ENCODE measurements around the gene KRT7. TPM values are rescaled to one million over a fixed set of nuclear protein-coding genes. Genes with fewer than 3 reads are reported as not detected.

The KRT7 gene
- total RNA-seq, 4 donors from 2014 or later, result 95.8 to 176 (median 123) TPM

- no peak overlapping the region for H3K4me3 ChIP-seq
- no peaks in the 10 kb centered on the region for H3K9me3 ChIP-seq
- peaks cover 54% of the 10 kb centered on the region for H3K27me3 ChIP-seq
- TF ChIP-seq POLR2A (IDR thresholded peaks at IDR 0.05) (no peak), EP300 (IDR thresholded peaks at IDR 0.05) (no peak), CTCF (IDR thresholded peaks at IDR 0.05) (no peak), POLR2AphosphoS5 (IDR thresholded peaks at IDR 0.05) (no peak)
- no peaks in the 10 kb centered on the region for H3K36me3 ChIP-seq
- H3K4me1 ChIP-seq, result peaks cover 15% of the 10 kb centered on the region
- H3K27ac ChIP-seq, result no peak overlapping the region
- peak in 1 of 2 donors; percentile 45 for DNase-seq (ENCODE audit: low spot score in 2 of 2)
- WGBS, result 82% methylated on average over 6 of the region's 6 CpGs
Observed at GRCh38 chr12:52259657-52260243, 26.7 kb downstream of the KRT7 start.

GRCh38 chr12:52260361-52261207, 27.5 kb downstream of the KRT7 start:
- WGBS, result 68% methylated on average over 9 of the region's 9 CpGs
- peak in 1 of 2 donors; percentile 6 for DNase-seq (ENCODE audit: low spot score in 2 of 2)
- no peak for TF ChIP-seq POLR2A (IDR thresholded peaks at IDR 0.05)
- no peak for TF ChIP-seq CTCF (IDR thresholded peaks at IDR 0.05)
- TF ChIP-seq POLR2AphosphoS5 (IDR thresholded peaks at IDR 0.05), result no peak
- no peak for TF ChIP-seq EP300 (IDR thresholded peaks at IDR 0.05)
- peaks cover 50% of the 10 kb centered on the region for H3K27me3 ChIP-seq
- H3K4me1 ChIP-seq, result peaks cover 15% of the 10 kb centered on the region
- no peaks in the 10 kb centered on the region for H3K36me3 ChIP-seq
- H3K4me3 ChIP-seq, result no peak overlapping the region
- H3K9me3 ChIP-seq, result no peaks in the 10 kb centered on the region
- no peak overlapping the region for H3K27ac ChIP-seq

- WGBS, result 81% methylated on average over 1 of the region's 1 CpG
- TF ChIP-seq EP300 (IDR thresholded peaks at IDR 0.05) (no peak), POLR2AphosphoS5 (IDR thresholded peaks at IDR 0.05) (no peak)
- H3K4me1 ChIP-seq, result peaks cover 15% of the 10 kb centered on the region
- DNase-seq (ENCODE audit: low spot score in 2 of 2), result no peak
- H3K27me3 ChIP-seq, result peaks cover 48% of the 10 kb centered on the region
- H3K9me3 ChIP-seq, result no peaks in the 10 kb centered on the region
- H3K36me3 ChIP-seq, result no peaks in the 10 kb centered on the region
- no peak overlapping the region for H3K27ac ChIP-seq
- H3K4me3 ChIP-seq, result no peak overlapping the region
Observed at GRCh38 chr12:52261208-52261484, 28.1 kb downstream of the KRT7 start.

- TF ChIP-seq EP300 (IDR thresholded peaks at IDR 0.05), result no peak
- Histone ChIP-seq H3K27ac (no peak overlapping the region), H3K4me1 (peaks cover 15% of the 10 kb centered on the region), H3K27me3 (peaks cover 37% of the 10 kb centered on the region), H3K36me3 (no peaks in the 10 kb centered on the region), H3K9me3 (no peaks in the 10 kb centered on the region), H3K4me3 (no peak overlapping the region)
- 83% methylated on average over 1 of the region's 3 CpGs for WGBS
- DNase-seq (ENCODE audit: low spot score in 2 of 2), result peak in 1 of 2 donors; percentile 34
Observed at GRCh38 chr12:52262286-52262685, 29.2 kb downstream of the KRT7 start.

- Histone ChIP-seq H3K4me3 (no peak overlapping the region), H3K9me3 (no peaks in the 10 kb centered on the region), H3K4me1 (peaks cover 5% of the 10 kb centered on the region), H3K27ac (no peak overlapping the region), H3K27me3 (peaks cover 21% of the 10 kb centered on the region), H3K36me3 (no peaks in the 10 kb centered on the region)
- peak in 1 of 2 donors; percentile 44 for DNase-seq (ENCODE audit: low spot score in 2 of 2)
- no peak for TF ChIP-seq EP300 (IDR thresholded peaks at IDR 0.05)
- no peak for TF ChIP-seq POLR2AphosphoS5 (IDR thresholded peaks at IDR 0.05)
- TF ChIP-seq POLR2A (IDR thresholded peaks at IDR 0.05), result no peak
- TF ChIP-seq CTCF (IDR thresholded peaks at IDR 0.05), result no peak
- WGBS, result 83% methylated on average over 5 of the region's 7 CpGs
Observed at GRCh38 chr12:52263761-52264434, 30.9 kb downstream of the KRT7 start.

GRCh38 chr12:52264435-52264825, 31.4 kb downstream of the KRT7 start:
- Histone ChIP-seq H3K9me3 (no peaks in the 10 kb centered on the region), H3K4me3 (no peak overlapping the region), H3K36me3 (no peaks in the 10 kb centered on the region), H3K4me1 (peaks cover 3% of the 10 kb centered on the region), H3K27ac (no peak overlapping the region), H3K27me3 (peaks cover 16% of the 10 kb centered on the region)
- 69% methylated on average over 2 of the region's 2 CpGs for WGBS
- TF ChIP-seq CTCF (IDR thresholded peaks at IDR 0.05) (no peak), POLR2AphosphoS5 (IDR thresholded peaks at IDR 0.05) (no peak), POLR2A (IDR thresholded peaks at IDR 0.05) (no peak)
- peak in 1 of 2 donors; percentile 5 for DNase-seq (ENCODE audit: low spot score in 2 of 2)

Data from suprapubic skin (tissue), 4 donors.